GM23338 (cell line): ENCODE results near the gene PCSK6.
A peak's percentile ranks its signal among the peaks of the same experiment; 100 is the strongest.

Experiments
- CREB1 ChIP-seq: fragments of 250-450 bp; sonication (Bioruptor Pico); IDR thresholded peaks from 2 replicates; pipeline ENCODE4 v1.5.0; 2020; ENCODE audit warnings: low read depth, mild to moderate bottlenecking, moderate library complexity
- ETS1 ChIP-seq: IDR thresholded peaks from 2 replicates; pipeline ENCODE4 v1.6.1; 2016; ENCODE audit warnings: antibody characterized with exemption
- EZH2 ChIP-seq: fragments of 200-600 bp; sonication (generic); IDR thresholded peaks from one replicate; pipeline ENCODE4 v1.8.0; 2017; ENCODE audit warnings: antibody characterized with exemption, mild to moderate bottlenecking, low read depth; ENCODE audit not compliant: unreplicated experiment
- EZH2phosphoT487 ChIP-seq: fragments of 200-600 bp; sonication (generic); IDR thresholded peaks from one replicate; pipeline ENCODE4 v1.8.1; 2018; ENCODE audit warnings: antibody characterized with exemption; ENCODE audit not compliant: unreplicated experiment
- JUNB ChIP-seq: IDR thresholded peaks from one replicate; pipeline ENCODE4 v1.6.1; 2016; ENCODE audit warnings: antibody characterized with exemption; ENCODE audit not compliant: unreplicated experiment
- NANOG ChIP-seq: IDR thresholded peaks from 2 replicates; pipeline ENCODE4 v1.6.1; 2016; ENCODE audit warnings: antibody characterized with exemption, borderline replicate concordance
- POLR2AphosphoS5 ChIP-seq: IDR thresholded peaks from 2 replicates; pipeline ENCODE4 v1.6.1; 2016; ENCODE audit warnings: antibody characterized with exemption, low read depth
- REST ChIP-seq: IDR thresholded peaks from one replicate; pipeline ENCODE4 v1.6.1; 2018; ENCODE audit warnings: antibody characterized with exemption; ENCODE audit not compliant: unreplicated experiment
- ZNF114 ChIP-seq: fragments of 250-450 bp; sonication (Bioruptor Pico); IDR thresholded peaks from 2 replicates; pipeline ENCODE4 v1.5.0; 2020; ENCODE audit warnings: mild to moderate bottlenecking, moderate library complexity
- ZNF331 ChIP-seq: fragments of 250-450 bp; sonication (Bioruptor Pico); IDR thresholded peaks from 2 replicates; pipeline ENCODE4 v1.5.0; 2020; ENCODE audit warnings: low read depth, mild to moderate bottlenecking, moderate library complexity
- TF ChIP-seq, protein P1 (sequence below), 2 experiments: fragments of 200-600 bp in 1 of 2; sonication (generic) in 1 of 2; conservative IDR thresholded peaks; 2 replicates each; pipeline versions ENCODE4 v1.5.1 to v1.6.1; 2016 to 2017; ENCODE audit warnings: antibody characterized with exemption in 2 of 2, low read depth in 2 of 2, mild to moderate bottlenecking in 2 of 2, moderate library complexity in 1 of 2

DNA sequence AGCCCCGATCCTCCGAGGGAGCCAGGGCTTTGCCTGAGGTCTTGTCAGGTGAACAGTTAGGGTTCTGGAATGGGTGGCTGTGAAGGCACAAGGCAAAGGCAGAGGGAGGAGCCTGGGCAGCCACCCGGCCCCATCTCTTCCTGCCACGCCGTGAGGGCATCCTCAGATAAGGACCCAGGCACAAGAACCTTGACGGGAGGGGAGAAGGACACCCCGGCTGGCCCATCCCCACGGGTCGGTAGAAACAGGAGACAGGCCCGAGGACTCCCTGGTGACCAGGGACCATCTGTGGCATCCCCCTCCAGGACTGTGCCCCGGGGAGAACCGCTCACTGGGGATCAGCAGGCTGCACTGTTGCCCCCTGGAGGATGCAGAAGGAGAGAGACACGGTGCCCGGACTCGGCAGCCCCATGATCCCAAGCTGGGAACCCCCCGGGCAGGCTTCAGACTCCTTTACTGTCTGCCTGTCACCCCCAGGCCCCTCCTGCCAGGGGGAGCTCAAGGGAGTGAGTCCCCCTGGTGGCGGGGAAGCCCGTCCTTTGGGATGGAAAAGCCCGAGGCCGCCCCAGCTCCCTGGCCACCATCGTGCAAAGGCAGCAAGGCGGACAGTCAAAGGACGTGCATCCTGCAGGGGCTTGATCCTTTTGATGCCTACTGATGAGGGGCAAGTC is 12.3 kb upstream of the PCSK6 start:
- no peak for TF ChIP-seq ZNF114 (CRISPR knock-in tag)
- TF ChIP-seq, protein P1, sequence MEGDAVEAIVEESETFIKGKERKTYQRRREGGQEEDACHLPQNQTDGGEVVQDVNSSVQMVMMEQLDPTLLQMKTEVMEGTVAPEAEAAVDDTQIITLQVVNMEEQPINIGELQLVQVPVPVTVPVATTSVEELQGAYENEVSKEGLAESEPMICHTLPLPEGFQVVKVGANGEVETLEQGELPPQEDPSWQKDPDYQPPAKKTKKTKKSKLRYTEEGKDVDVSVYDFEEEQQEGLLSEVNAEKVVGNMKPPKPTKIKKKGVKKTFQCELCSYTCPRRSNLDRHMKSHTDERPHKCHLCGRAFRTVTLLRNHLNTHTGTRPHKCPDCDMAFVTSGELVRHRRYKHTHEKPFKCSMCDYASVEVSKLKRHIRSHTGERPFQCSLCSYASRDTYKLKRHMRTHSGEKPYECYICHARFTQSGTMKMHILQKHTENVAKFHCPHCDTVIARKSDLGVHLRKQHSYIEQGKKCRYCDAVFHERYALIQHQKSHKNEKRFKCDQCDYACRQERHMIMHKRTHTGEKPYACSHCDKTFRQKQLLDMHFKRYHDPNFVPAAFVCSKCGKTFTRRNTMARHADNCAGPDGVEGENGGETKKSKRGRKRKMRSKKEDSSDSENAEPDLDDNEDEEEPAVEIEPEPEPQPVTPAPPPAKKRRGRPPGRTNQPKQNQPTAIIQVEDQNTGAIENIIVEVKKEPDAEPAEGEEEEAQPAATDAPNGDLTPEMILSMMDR (conservative IDR thresholded peaks at IDR 0.05; ENCODE audit: low read depth in 2 of 2) = peak; percentile 66 to 70
- TF ChIP-seq EZH2 = no peak
- no peak for TF ChIP-seq JUNB
- no peak for TF ChIP-seq POLR2AphosphoS5
- no peak for TF ChIP-seq CREB1 (CRISPR knock-in tag)
- no peak for TF ChIP-seq EZH2phosphoT487
- no peak for TF ChIP-seq NANOG
- no peak for TF ChIP-seq ETS1
- TF ChIP-seq REST = no peak
- TF ChIP-seq ZNF331 (CRISPR knock-in tag) = no peak
